Neuronal stem cell (in vitro differentiated cells): ENCODE measurements around the gene TRPM3.

Experiments used
- DNase-seq: peaks from one replicate; pipeline ENCODE4 v3.0.0-alpha.2; 2013; ENCODE audit warnings: low spot score
- H2AFZ ChIP-seq: one replicate; pipeline ENCODE4 v1.6.1; 2013; ENCODE audit warnings: mild to moderate bottlenecking, low read length, inconsistent platforms
- H2AK5ac ChIP-seq: 2 replicates; pipeline ENCODE4 v1.6.1; 2013; ENCODE audit warnings: low read depth, mild to moderate bottlenecking, inconsistent platforms, low read length, moderate library complexity, mixed read lengths
- H2BK120ac ChIP-seq: 2 replicates; pipeline ENCODE4 v1.6.1; 2013; ENCODE audit warnings: low read depth, mild to moderate bottlenecking, inconsistent platforms, low read length, moderate library complexity, mixed read lengths
- H2BK12ac ChIP-seq: one replicate; pipeline ENCODE4 v1.6.1; 2013; ENCODE audit warnings: low read length, inconsistent platforms
- H2BK15ac ChIP-seq: 2 replicates; pipeline ENCODE4 v1.6.1; 2013; ENCODE audit warnings: mild to moderate bottlenecking, low read length, inconsistent platforms, mixed read lengths
- H2BK5ac ChIP-seq: one replicate; pipeline ENCODE4 v1.6.1; 2013; ENCODE audit warnings: inconsistent platforms, mild to moderate bottlenecking, low read length, moderate library complexity
- H3K14ac ChIP-seq: one replicate; pipeline ENCODE4 v1.6.1; 2013; ENCODE audit warnings: low read length, inconsistent platforms
- H3K18ac ChIP-seq: 2 replicates; pipeline ENCODE4 v1.6.1; 2013; ENCODE audit warnings: low read length, inconsistent platforms
- H3K23ac ChIP-seq: 2 replicates; pipeline ENCODE4 v1.6.1; 2013; ENCODE audit warnings: low read depth, mild to moderate bottlenecking, mixed read lengths, low read length, inconsistent platforms; ENCODE audit not compliant: poor library complexity
- H3K27ac ChIP-seq: replicated peaks from 3 replicates; pipeline ENCODE4 v1.5.1; 2013; ENCODE audit warnings: low read length, inconsistent platforms
- H3K27me3 ChIP-seq, 3 experiments: 2 replicates each; pipeline ENCODE4 v1.6.1; 2013; ENCODE audit warnings: low read length in 3 of 3, mild to moderate bottlenecking in 2 of 3, inconsistent platforms in 1 of 3, low read depth in 1 of 3, mixed read lengths in 1 of 3, moderate library complexity in 1 of 3; ENCODE audit not compliant: control insufficient read depth in 3 of 3, insufficient read depth in 3 of 3
- H3K36me3 ChIP-seq, 2 donors: replicated peaks in 1 of 2; 2 replicates each; pipeline ENCODE4 v1.6.1; 2013; ENCODE audit warnings: low read length in 2 of 2; ENCODE audit not compliant: control insufficient read depth in 2 of 2, insufficient read depth in 2 of 2
- H3K4ac ChIP-seq: 2 replicates; pipeline ENCODE4 v1.6.1; 2013; ENCODE audit warnings: inconsistent platforms, mild to moderate bottlenecking, low read length, moderate library complexity
- H3K4me1 ChIP-seq, 2 donors: 1 replicate in 1 of 2; 2 replicates in 1 of 2; pipeline ENCODE4 v1.6.1; 2013; ENCODE audit warnings: low read length in 2 of 2, low read depth in 1 of 2; ENCODE audit not compliant: control insufficient read depth in 2 of 2, insufficient read depth in 1 of 2
- H3K4me2 ChIP-seq: one replicate; pipeline ENCODE4 v1.6.1; 2013; ENCODE audit warnings: mild to moderate bottlenecking, low read length, inconsistent platforms; ENCODE audit not compliant: insufficient read depth, poor library complexity, severe bottlenecking
- H3K4me3 ChIP-seq, 2 donors: 2 replicates each; pipeline ENCODE4 v1.5.1; 2013; ENCODE audit warnings: low read length in 2 of 2, mild to moderate bottlenecking in 2 of 2, inconsistent platforms in 1 of 2, moderate library complexity in 1 of 2
- H3K79me1 ChIP-seq: one replicate; pipeline ENCODE4 v1.6.1; 2013; ENCODE audit warnings: low read depth, mild to moderate bottlenecking, inconsistent platforms, low read length, moderate library complexity
- H3K9ac ChIP-seq: one replicate; pipeline ENCODE4 v1.6.1; 2013; ENCODE audit warnings: mild to moderate bottlenecking, low read depth, low read length, inconsistent platforms; ENCODE audit not compliant: poor library complexity
- H3K9me3 ChIP-seq, 2 donors: replicated peaks in 1 of 2; 2 replicates each; pipeline versions ENCODE3 to v1.6.1; 2013; ENCODE audit warnings: low read length in 2 of 2, mild to moderate bottlenecking in 2 of 2, inconsistent platforms in 1 of 2, low read depth in 1 of 2, mixed read lengths in 1 of 2, moderate library complexity in 1 of 2; ENCODE audit not compliant: control insufficient read depth in 2 of 2, insufficient read depth in 1 of 2
- H4K8ac ChIP-seq: one replicate; pipeline ENCODE4 v1.6.1; 2013; ENCODE audit warnings: low read depth, mild to moderate bottlenecking, inconsistent platforms, low read length, moderate library complexity
- H4K91ac ChIP-seq: one replicate; pipeline ENCODE4 v1.6.1; 2013; ENCODE audit warnings: low read length, low read depth, mild to moderate bottlenecking, inconsistent platforms; ENCODE audit not compliant: poor library complexity
- WGBS, 2 donors: extraction: QIAGEN DNeasy Blood & Tissue Kit; methylation state at CpG; one replicate each; pipeline ENCODE4 v1.1.7; 2013; ENCODE audit warnings: missing lambda C conversion rate in 2 of 2, mixed read lengths in 1 of 2; ENCODE audit not compliant: insufficient read length in 2 of 2, insufficient replicate concordance in 1 of 2; ENCODE audit errors: extremely low coverage in 2 of 2; 5-methylcytosine and 5-hydroxymethylcytosine counted together

Gene TRPM3

GRCh38 chr9:70964861-70965260, 156.6 kb downstream of the TRPM3 start:
- peaks cover 0 to 3% of the 10 kb centered on the region in 2 donors for H3K4me1 ChIP-seq
- H2BK15ac ChIP-seq: no peak overlapping the region
- H2BK5ac ChIP-seq: no peak overlapping the region
- H4K91ac ChIP-seq: no peak overlapping the region
- no peak overlapping the region for H2AFZ ChIP-seq
- H4K8ac ChIP-seq: no peak overlapping the region
- H2AK5ac ChIP-seq: no peak overlapping the region
- peaks cover 2% of the 10 kb centered on the region for H3K79me1 ChIP-seq
- no peak overlapping the region for H2BK120ac ChIP-seq
- H3K9ac ChIP-seq: no peak overlapping the region
- no peak overlapping the region for H2BK12ac ChIP-seq
- H3K27ac ChIP-seq: no peak overlapping the region
- no peak overlapping the region for H3K4me3 ChIP-seq
- H3K14ac ChIP-seq: no peak overlapping the region
- H3K18ac ChIP-seq: no peak overlapping the region
- no peaks in the 10 kb centered on the region for H3K36me3 ChIP-seq
- no peak overlapping the region for H3K4ac ChIP-seq
- H3K9me3 ChIP-seq: peaks cover 0 to 6% of the 10 kb centered on the region in 2 donors
- H3K23ac ChIP-seq: no peak overlapping the region
- no peak overlapping the region for H3K4me2 ChIP-seq
- no peaks in the 10 kb centered on the region for H3K27me3 ChIP-seq
- DNase-seq: no peak

- Histone ChIP-seq H2BK120ac (no peak overlapping the region), H3K9me3 (peaks cover 0 to 6% of the 10 kb centered on the region in 2 donors), H3K4me2 (no peak overlapping the region), H2BK15ac (no peak overlapping the region), H3K27ac (no peak overlapping the region), H3K23ac (no peak overlapping the region), H2BK12ac (no peak overlapping the region), H3K18ac (no peak overlapping the region), H2BK5ac (no peak overlapping the region), H4K8ac (no peak overlapping the region), H3K4me3 (no peak overlapping the region), H4K91ac (no peak overlapping the region), H3K27me3 (no peaks in the 10 kb centered on the region), H3K4ac (no peak overlapping the region), H3K14ac (no peak overlapping the region), H2AK5ac (no peak overlapping the region), H3K79me1 (peaks cover 2% of the 10 kb centered on the region), H3K4me1 (peaks cover 0 to 3% of the 10 kb centered on the region in 2 donors), H2AFZ (no peak overlapping the region), H3K36me3 (no peaks in the 10 kb centered on the region), H3K9ac (no peak overlapping the region)
- no CpG with 5 or more reads among the region's 3 CpGs for WGBS, 2 donors
- DNase-seq: no peak
These were observed 157.9 kb downstream of the TRPM3 start for GRCh38 chr9:70963554-70963953.

GRCh38 chr9:70962761-70963440, 158.5 kb downstream of the TRPM3 start:
- Histone ChIP-seq H2BK5ac (no peak overlapping the region), H3K23ac (no peak overlapping the region), H3K9me3 (peaks cover 0 to 6% of the 10 kb centered on the region in 2 donors), H3K18ac (no peak overlapping the region), H3K27me3 (no peaks in the 10 kb centered on the region), H2BK120ac (no peak overlapping the region), H3K36me3 (no peaks in the 10 kb centered on the region), H4K91ac (no peak overlapping the region), H3K14ac (no peak overlapping the region), H3K4me2 (no peak overlapping the region), H2BK15ac (no peak overlapping the region), H3K9ac (no peak overlapping the region), H3K4me1 (peaks cover 0 to 1% of the 10 kb centered on the region in 2 donors), H3K79me1 (peaks cover 2% of the 10 kb centered on the region), H2BK12ac (no peak overlapping the region), H2AK5ac (no peak overlapping the region), H4K8ac (no peak overlapping the region), H3K27ac (no peak overlapping the region), H3K4me3 (no peak overlapping the region), H3K4ac (no peak overlapping the region), H2AFZ (no peak overlapping the region)
- no peak for DNase-seq
- no CpG with 5 or more reads among the region's 4 CpGs for WGBS, 2 donors

GRCh38 chr9:70959366-70959765, 162.1 kb downstream of the TRPM3 start:
- no peak overlapping the region for H2BK5ac ChIP-seq
- H3K4me1 ChIP-seq: peaks cover 2 to 6% of the 10 kb centered on the region in 2 donors
- H3K79me1 ChIP-seq: peaks cover 2% of the 10 kb centered on the region
- H2BK12ac ChIP-seq: no peak overlapping the region
- H3K18ac ChIP-seq: no peak overlapping the region
- no peak overlapping the region for H3K4ac ChIP-seq
- H3K36me3 ChIP-seq: no peaks in the 10 kb centered on the region
- no peak overlapping the region for H2BK120ac ChIP-seq
- H3K27ac ChIP-seq: no peak overlapping the region
- no peak overlapping the region for H2AK5ac ChIP-seq
- H4K91ac ChIP-seq: no peak overlapping the region
- H2BK15ac ChIP-seq: no peak overlapping the region
- no peaks in the 10 kb centered on the region for H3K27me3 ChIP-seq
- no peak for DNase-seq
- WGBS, 2 donors: no CpG with 5 or more reads among the region's 2 CpGs
- no peak overlapping the region for H3K23ac ChIP-seq
- no peak overlapping the region for H3K4me3 ChIP-seq
- H3K4me2 ChIP-seq: no peak overlapping the region
- H3K9ac ChIP-seq: no peak overlapping the region
- H3K9me3 ChIP-seq: no peaks in the 10 kb centered on the region
- no peak overlapping the region for H3K14ac ChIP-seq
- no peak overlapping the region for H2AFZ ChIP-seq
- no peak overlapping the region for H4K8ac ChIP-seq
